GM12878 (cell line): ENCODE data around the gene AOPEP. TPM values are rescaled to one million over a fixed set of nuclear protein-coding genes. Genes with fewer than 3 reads are reported as not detected.

ENCODE experiments used
- ATAC-seq: fragments of 200-7000 bp; cut with Tn5 transposase; 3 replicates; pipeline ENCODE4 v1.9.1; 2020; ENCODE audit warnings: mild to moderate bottlenecking, moderate library complexity
- BruUV-seq: library from RNA; stranded (reverse); fragments of 400-500 nt; replicated peaks from 2 replicates; lab custom pipeline; 2021; lab: Mats Ljungman, UMichigan
- CTCF ChIA-PET: fragments of 300-600 bp; sonication (Branson Sonifier 250); formaldehyde crosslinking; extraction: SDS; loops from one replicate; lab custom pipeline; 2021; ENCODE audit warnings: inconsistent platforms; lab: Yijun Ruan, JAX
- POLR2A ChIA-PET: fragments of 350-600 bp; formaldehyde crosslinking; extraction: SDS; loops from one replicate; lab custom pipeline; 2021; ENCODE audit warnings: inconsistent platforms; lab: Charles Lee
- RAD21 ChIA-PET: fragments of 300-600 bp; sonication (Branson Sonifier 250); formaldehyde crosslinking; loops from one replicate; lab custom pipeline; 2023; ENCODE audit warnings: antibody characterized with exemption; ENCODE audit not compliant: unreplicated experiment; lab: Charles Lee
- SMC1A ChIA-PET: fragments of 300-600 bp; sonication (Branson Sonifier 250); formaldehyde crosslinking; loops from one replicate; lab custom pipeline; 2023; ENCODE audit not compliant: unreplicated experiment, uncharacterized antibody; lab: Charles Lee
- DNase-seq: peaks from one replicate; pipeline ENCODE4 v3.0.0-alpha.2; 2011; ENCODE audit warnings: low read depth, low spot score
- FAIRE-seq: peaks from 3 replicates; lab custom pipeline; 2011; peaks lifted over from hg19 to GRCh38; lab: Jason Lieb, UNC
- H2AFZ ChIP-seq: 2 replicates; pipeline ENCODE4 v1.6.0; 2011; ENCODE audit warnings: low read depth, low read length, control low read depth; ENCODE audit not compliant: control insufficient read depth
- H3K27ac ChIP-seq: 2 replicates; pipeline ENCODE4 v1.5.1; 2011; ENCODE audit warnings: control low read depth; ENCODE audit not compliant: control insufficient read depth, insufficient read depth
- H3K27me3 ChIP-seq, 2 experiments: replicated peaks in 1 of 2; 2 replicates each; pipeline versions ENCODE4 v1.6.0 to v1.6.1; 2011; ENCODE audit warnings: low read length in 1 of 2; ENCODE audit not compliant: control insufficient read depth in 2 of 2, insufficient read depth in 2 of 2
- H3K36me3 ChIP-seq, 2 experiments: 2 replicates each; pipeline ENCODE4 v1.5.1; 2011; ENCODE audit warnings: low read length in 1 of 2; ENCODE audit not compliant: control insufficient read depth in 2 of 2, insufficient read depth in 2 of 2
- H3K4me1 ChIP-seq: 2 replicates; pipeline ENCODE4 v1.6.1; 2011; ENCODE audit warnings: mild to moderate bottlenecking, low read length, moderate library complexity, mixed read lengths; ENCODE audit not compliant: control insufficient read depth, insufficient read depth
- H3K4me2 ChIP-seq: 2 replicates; pipeline ENCODE4 v1.6.0; 2011; ENCODE audit warnings: control low read depth; ENCODE audit not compliant: control insufficient read depth, insufficient read depth
- H3K4me3 ChIP-seq: fragments of 200-600 bp; sonication (generic); 2 replicates; pipeline ENCODE4 v1.5.1; 2016
- H3K79me2 ChIP-seq: 2 replicates; pipeline ENCODE4 v1.6.0; 2011; ENCODE audit warnings: low read length; ENCODE audit not compliant: control insufficient read depth, insufficient read depth
- H3K9ac ChIP-seq: 2 replicates; pipeline ENCODE4 v1.8.0; 2011; ENCODE audit warnings: low read length, control low read depth, mixed read lengths; ENCODE audit not compliant: control insufficient read depth, insufficient read depth
- H3K9me3 ChIP-seq: replicated peaks from 3 replicates; pipeline ENCODE4 v1.5.1; 2011; ENCODE audit warnings: mild to moderate bottlenecking, low read length; ENCODE audit not compliant: control insufficient read depth, insufficient read depth
- H4K20me1 ChIP-seq: 2 replicates; pipeline ENCODE4 v1.6.0; 2011; ENCODE audit not compliant: control insufficient read depth, insufficient read depth
- BCL3 ChIP-seq: IDR thresholded peaks from 2 replicates; pipeline ENCODE4 v1.6.1; 2011; ENCODE audit warnings: borderline replicate concordance, low read depth, mild to moderate bottlenecking, moderate library complexity, low read length; ENCODE audit not compliant: insufficient read depth, poor library complexity, severe bottlenecking
- BRCA1 ChIP-seq: IDR thresholded peaks from 2 replicates; pipeline ENCODE4 v1.6.1; 2011; ENCODE audit warnings: low read depth, low read length, improper control_type of control experiment
- CBX3 ChIP-seq: fragments of 200-600 bp; sonication (generic); IDR thresholded peaks from 2 replicates; pipeline ENCODE4 v1.6.1; 2016; ENCODE audit warnings: low read depth, borderline replicate concordance
- CEBPB ChIP-seq, 2 experiments: fragments of 150-350 bp in 1 of 2; IDR thresholded peaks; 2 replicates each; pipeline ENCODE4 v1.6.1; 2012 to 2014; ENCODE audit warnings: low read depth in 2 of 2, low read length in 2 of 2, borderline replicate concordance in 1 of 2, inconsistent platforms in 1 of 2
- CTCF ChIP-seq, 3 experiments: IDR thresholded peaks in 2 of 3; conservative IDR thresholded peaks in 1 of 3; 2 replicates each; pipeline ENCODE4 v1.5.1; 2011; ENCODE audit warnings: low read depth in 3 of 3, low read length in 3 of 3, mild to moderate bottlenecking in 3 of 3, control low read depth in 2 of 3, moderate library complexity in 2 of 3, inconsistent platforms in 1 of 3, mixed read lengths in 1 of 3; ENCODE audit not compliant: control insufficient read depth in 2 of 3, insufficient read depth in 1 of 3; ENCODE audit errors: extremely low read depth in 1 of 3
- E4F1 ChIP-seq: fragments of 450-650 bp; IDR thresholded peaks from 2 replicates; pipeline ENCODE4 v1.6.1; 2018; ENCODE audit warnings: borderline replicate concordance, mild to moderate bottlenecking; ENCODE audit not compliant: partially characterized antibody
- EP300 ChIP-seq, 2 experiments: fragments of 150-350 bp in 1 of 2; IDR thresholded peaks; 2 replicates each; pipeline ENCODE4 v1.6.1; 2011 to 2012; ENCODE audit warnings: low read depth in 2 of 2, low read length in 2 of 2, borderline replicate concordance in 1 of 2, improper control_type of control experiment in 1 of 2, inconsistent platforms in 1 of 2; ENCODE audit not compliant: control insufficient read depth in 1 of 2
- GABPA ChIP-seq: IDR thresholded peaks from 2 replicates; pipeline ENCODE4 v1.6.1; 2014; ENCODE audit warnings: antibody characterized with exemption, low read depth, mild to moderate bottlenecking, inconsistent platforms
- NR2C2 ChIP-seq: IDR thresholded peaks from 2 replicates; pipeline ENCODE4 v1.6.1; 2011; ENCODE audit warnings: borderline replicate concordance, low read depth; ENCODE audit not compliant: control insufficient read depth, insufficient read length
- NR2F1 ChIP-seq: fragments of 450-650 bp; conservative IDR thresholded peaks from 2 replicates; pipeline ENCODE4 v1.6.1; 2017; ENCODE audit warnings: mild to moderate bottlenecking
- NRF1 ChIP-seq: conservative IDR thresholded peaks from 2 replicates; pipeline ENCODE4 v1.6.1; 2011; ENCODE audit warnings: mild to moderate bottlenecking, low read depth, low read length, improper control_type of control experiment
- POU2F2 ChIP-seq: IDR thresholded peaks from 3 replicates; pipeline ENCODE4 v1.6.1; 2011; ENCODE audit warnings: low read depth, mild to moderate bottlenecking, low read length, borderline replicate concordance
- RB1 ChIP-seq: fragments of 450-650 bp; formaldehyde crosslinking; IDR thresholded peaks from 2 replicates; pipeline ENCODE4 v1.6.1; 2017; ENCODE audit warnings: mild to moderate bottlenecking, borderline replicate concordance
- SIN3A ChIP-seq: IDR thresholded peaks from 2 replicates; pipeline ENCODE4 v1.6.1; 2012; ENCODE audit warnings: low read depth, low read length, improper control_type of control experiment
- SREBF2 ChIP-seq: IDR thresholded peaks from 2 replicates; pipeline ENCODE4 v1.6.1; 2012; ENCODE audit warnings: mild to moderate bottlenecking, low read length
- SUPT20H ChIP-seq: IDR thresholded peaks from 2 replicates; pipeline ENCODE4 v1.6.1; 2011; ENCODE audit warnings: low read depth, mild to moderate bottlenecking, low read length, moderate library complexity, borderline replicate concordance; ENCODE audit not compliant: control insufficient read depth
- ZNF217 ChIP-seq: fragments of 450-650 bp; IDR thresholded peaks from 2 replicates; pipeline ENCODE4 v1.6.1; 2017; ENCODE audit warnings: antibody characterized with exemption, mild to moderate bottlenecking
- ZNF24 ChIP-seq: fragments of 450-650 bp; IDR thresholded peaks from 2 replicates; pipeline ENCODE4 v1.6.1; 2017; ENCODE audit warnings: antibody characterized with exemption, mild to moderate bottlenecking
- WGBS: methylation state at CpG from one replicate; pipeline ENCODE4 v1.1.6; 2016; ENCODE audit warnings: low lambda C conversion rate; ENCODE audit not compliant: insufficient replicate concordance, insufficient coverage; ENCODE audit errors: missing lambda C conversion rate; 5-methylcytosine and 5-hydroxymethylcytosine counted together
- in situ Hi-C: fragments of 300-500 bp; cut with MboI; formaldehyde crosslinking; loops from 9 replicates; pipeline ENCODE4 v1.14.3; 2018; ENCODE audit warnings: mixed read lengths
- intact Hi-C: fragments of 100-400 bp; cut with micrococcal nuclease; formaldehyde crosslinking; loops from one replicate; pipeline ENCODE4 v1.14.2; 2022; ENCODE audit not compliant: unreplicated experiment
- polyA plus RNA-seq, 11 experiments: library from polyadenylated mRNA; depleted of rRNA in 4 of 11; unstranded in 6 of 11; stranded (reverse) in 5 of 11; fragments of >200 nt; fragmentation: Nextera tagmentation in 4 of 11; fragmentation: Illumina TruSeq in 1 of 11; extraction: Ambion mirVana in 4 of 11; extraction: Trizol in 1 of 11; gene quantifications; 1 replicate in 1 of 11; 2 replicates in 10 of 11; pipeline versions ENCODE4 v1.2.1 to v1.2.3, GENCODE V29; 2011 to 2016; ENCODE audit warnings: inconsistent platforms in 2 of 11, missing spikeins in 2 of 11, low read depth in 1 of 11
- total RNA-seq, 4 experiments: library from RNA; depleted of rRNA in 3 of 4; stranded (reverse); fragments of >200 nt in 3 of 4; fragmentation: Illumina TruSeq in 1 of 4; extraction: Trizol in 1 of 4; gene quantifications; 2 replicates each; pipeline versions ENCODE4 v1.2.1 to v1.2.3, GENCODE V29; 2013 to 2021

The AOPEP gene
- total and polyA plus RNA-seq, 10 of the 15 experiments (the other 5 are each of a cell fraction or from before 2014, with no cell fraction given) = 2.3 to 16.9 (median 10.1) TPM

GRCh38 chr9:95092262-95093072 is 366.0 kb downstream of the AOPEP start:
- Histone ChIP-seq H3K4me2 (no peak overlapping the region), H3K9ac (no peak overlapping the region), H3K36me3 (no peaks in the 10 kb centered on the region; a peak in 1 of 4 replicates), H2AFZ (no peak overlapping the region), H3K9me3 (no peaks in the 10 kb centered on the region), H3K4me3 (no peak overlapping the region), H4K20me1 (no peaks in the 10 kb centered on the region), H3K79me2 (no peaks in the 10 kb centered on the region), H3K4me1 (no peaks in the 10 kb centered on the region; the same call in 1 of the 2 replicates), H3K27ac (no peak overlapping the region), H3K27me3 (no peaks in the 10 kb centered on the region)
- 75% methylated on average over 16 of the region's 19 CpGs for WGBS
- intact Hi-C loops (no loop called here), in situ Hi-C loops (no loop called here)
- FAIRE-seq = no peak
- BruUV-seq = no TSS peak
- TF ChIP-seq BRCA1 (no peak), SREBF2 (no peak), GABPA (no peak), ZNF217 (no peak), NRF1 (no peak), CBX3 (no peak), POU2F2 (no peak), BCL3 (no peak), CEBPB (IDR thresholded peaks at IDR 0.05; ENCODE audit: borderline replicate concordance in 1 of 2, low read depth in 2 of 2, low read length in 2 of 2) (no peak), RB1 (no peak), SUPT20H (no peak), ZNF24 (no peak), EP300 (IDR thresholded peaks at IDR 0.05; ENCODE audit: borderline replicate concordance in 1 of 2, control insufficient read depth in 1 of 2, low read depth in 2 of 2, low read length in 2 of 2) (no peak), NR2F1 (no peak), SIN3A (no peak), NR2C2 (no peak), CTCF (IDR thresholded peaks at IDR 0.05 in 2 of 3, conservative IDR thresholded peaks at IDR 0.05 in 1 of 3; ENCODE audit: control insufficient read depth in 2 of 3, extremely low read depth in 1 of 3, insufficient read depth in 1 of 3, low read depth in 3 of 3, low read length in 3 of 3) (no peak), E4F1 (no peak)
- no peak for DNase-seq
- ATAC-seq = peak; percentile 63
- POLR2A ChIA-PET = no interaction called here
- SMC1A ChIA-PET = no interaction called here
- CTCF ChIA-PET = interaction anchor here (1.1 to 1.4 kb wide), 4 partner anchors 35 to 309 kb away, joined by 3 to 5 read pairs (median 4); no protein-coding TSS in a partner anchor
- RAD21 ChIA-PET = no interaction called here
